ENCODE measurements around the gene SCN5A. TPM values are rescaled to one million over a fixed set of nuclear protein-coding genes. Genes with fewer than 3 reads are reported as not detected.

SCN5A gene
- polyA plus RNA-seq, 1 of the 3 experiments (the other 2 are of a cell fraction): 0.18 TPM

GRCh38 chr3:38519000-38519399 lies 130.5 kb downstream of the SCN5A start (continued):
- peak; percentile 95 for TF ChIP-seq PBX3 (IDR thresholded peaks at IDR 0.05)
- TF ChIP-seq RXRA (IDR thresholded peaks at IDR 0.05; ENCODE audit: borderline replicate concordance, low read depth): peak; percentile 36; the same call in 1 of the 2 replicates
- TF ChIP-seq IRF3 (IDR thresholded peaks at IDR 0.05; ENCODE audit: low read depth, low read length): no peak
- TF ChIP-seq ZBTB33 (IDR thresholded peaks at IDR 0.05; ENCODE audit: borderline replicate concordance, low read depth): no peak
- no peak for TF ChIP-seq RAD21 (IDR thresholded peaks at IDR 0.05; ENCODE audit: low read length)

- WGBS (ENCODE audit: low lambda C conversion rate): 29% methylated on average over 1 of the region's 1 CpG
- POLR2A ChIA-PET: no interaction called here
These were observed 132.8 kb downstream of the SCN5A start for GRCh38 chr3:38516669-38517068.

GRCh38 chr3:38515367-38515766 lies 134.1 kb downstream of the SCN5A start:
- ChIA-PET POLR2A (no interaction called here), CTCF (interaction anchor here (0.9 to 13.0 kb wide), 6 partner anchors 9 to 142 kb away, joined by 3 to 556 read pairs (median 4); partner anchors contain the start of gene EXOG)
- Histone ChIP-seq H3K4me2 (no peak overlapping the region), H4K20me1 (ENCODE audit: insufficient read depth) (peaks cover 3% of the 10 kb centered on the region; the same call in 1 of the 2 replicates), H3F3A (replicated peaks; ENCODE audit: insufficient read depth) (peaks cover 13% of the 10 kb centered on the region), H3K4me3 (ENCODE audit: low read depth in 2 of 2, low read length in 1 of 2) (no peak overlapping the region), H3K27me3 (ENCODE audit: insufficient read depth) (no peaks in the 10 kb centered on the region), H3K9ac (no peak overlapping the region), H3K4me1 (ENCODE audit: control insufficient read depth in 1 of 2, insufficient read depth in 2 of 2, low read depth in 1 of 2, low read length in 1 of 2) (no peaks in the 10 kb centered on the region; a peak in 2 of 4 replicates), H2AFZ (ENCODE audit: low read depth) (no peak overlapping the region), H3K79me2 (ENCODE audit: insufficient read depth) (no peaks in the 10 kb centered on the region; the same call in 1 of the 2 replicates), H3K9me2 (no peaks in the 10 kb centered on the region), H3K9me3 (no peaks in the 10 kb centered on the region), H3K36me3 (replicated peaks in 1 of 2; ENCODE audit: control insufficient read depth in 1 of 2, insufficient read depth in 2 of 2, low read length in 1 of 2) (peaks cover 36 to 44% of the 10 kb centered on the region in 2 experiments), H3K27ac (ENCODE audit: low read depth in 2 of 2, low read length in 1 of 2) (no peak overlapping the region)
- TF ChIP-seq EP300 (IDR thresholded peaks at IDR 0.05; ENCODE audit: borderline replicate concordance in 1 of 2, low read depth in 1 of 2, low read length in 1 of 2) (no peak), MEF2A (IDR thresholded peaks at IDR 0.05; ENCODE audit: borderline replicate concordance, low read depth) (no peak), NFIC (IDR thresholded peaks at IDR 0.05; ENCODE audit: borderline replicate concordance) (no peak)
- WGBS (ENCODE audit: low lambda C conversion rate): 91% methylated on average over 6 of the region's 7 CpGs
- DNase-seq: no peak

More at GRCh38 chr3:38516669-38517068, 132.8 kb downstream of the SCN5A start:
- Histone ChIP-seq H3K27me3 (ENCODE audit: insufficient read depth) (no peaks in the 10 kb centered on the region), H3K36me3 (replicated peaks in 1 of 2; ENCODE audit: control insufficient read depth in 1 of 2, insufficient read depth in 2 of 2, low read length in 1 of 2) (peaks cover 29 to 40% of the 10 kb centered on the region in 2 experiments), H3K9me2 (no peaks in the 10 kb centered on the region), H3K79me2 (ENCODE audit: insufficient read depth) (no peaks in the 10 kb centered on the region; the same call in 1 of the 2 replicates), H3F3A (replicated peaks; ENCODE audit: insufficient read depth) (peaks cover 13% of the 10 kb centered on the region), H2AFZ (ENCODE audit: low read depth) (no peak overlapping the region), H3K27ac (ENCODE audit: low read depth in 2 of 2, low read length in 1 of 2) (no peak overlapping the region), H4K20me1 (ENCODE audit: insufficient read depth) (peaks cover 3% of the 10 kb centered on the region; the same call in 1 of the 2 replicates), H3K9ac (no peak overlapping the region), H3K4me1 (ENCODE audit: control insufficient read depth in 1 of 2, insufficient read depth in 2 of 2, low read depth in 1 of 2, low read length in 1 of 2) (no peaks in the 10 kb centered on the region; a peak in 3 of 4 replicates), H3K4me3 (ENCODE audit: low read depth in 2 of 2, low read length in 1 of 2) (no peak overlapping the region), H3K9me3 (no peaks in the 10 kb centered on the region), H3K4me2 (no peak overlapping the region)
- CTCF ChIA-PET: interaction anchor here (0.8 to 13.0 kb wide), 4 partner anchors 14 to 483 kb away, joined by 3 to 556 read pairs (median 6); no protein-coding TSS in a partner anchor
- DNase-seq: no peak
- no peak for TF ChIP-seq RXRA (IDR thresholded peaks at IDR 0.05; ENCODE audit: borderline replicate concordance, low read depth)
- TF ChIP-seq RFX5 (IDR thresholded peaks at IDR 0.05; ENCODE audit: low read length): no peak
- TF ChIP-seq CHD2 (IDR thresholded peaks at IDR 0.05; ENCODE audit: low read length, partially characterized antibody): no peak
- TF ChIP-seq MAX (IDR thresholded peaks at IDR 0.05; ENCODE audit: low read depth): no peak

All from SK-N-SH (cell line).